Lower lobe of right lung (tissue), 2 donors: ENCODE measurements around the gene PTPRN2. TPM values are rescaled to one million over a fixed set of nuclear protein-coding genes. Genes with fewer than 3 reads are reported as not detected.
"Not testable (repeated sequence)": the region's sequence is repeated elsewhere in the genome, so short reads cannot be mapped to it uniquely, and the experiment has no call there.

Experiments used
- ATAC-seq, 2 donors: fragments of 200-7000 bp; cut with Tn5 transposase; one replicate each; pipeline ENCODE4 v1.9.1; 2020 to 2022; ENCODE audit warnings: mild to moderate bottlenecking in 2 of 2, moderate library complexity in 2 of 2
- DNase-seq: peaks from one replicate; pipeline ENCODE4 v3.0.0-alpha.2; 2020
- H3K27ac ChIP-seq: fragments of 200-600 bp; one replicate; pipeline ENCODE4 v1.8.0; 2022
- H3K27me3 ChIP-seq: fragments of 200-600 bp; one replicate; pipeline ENCODE4 v1.8.0; 2022; ENCODE audit warnings: low read depth
- H3K36me3 ChIP-seq: fragments of 200-600 bp; one replicate; pipeline ENCODE4 v1.8.0; 2022; ENCODE audit warnings: mild to moderate bottlenecking
- H3K4me1 ChIP-seq: fragments of 200-600 bp; one replicate; pipeline ENCODE4 v1.8.0; 2022
- H3K4me3 ChIP-seq: fragments of 200-600 bp; one replicate; pipeline ENCODE4 v1.8.0; 2022; ENCODE audit warnings: mild to moderate bottlenecking
- H3K9me3 ChIP-seq: fragments of 200-600 bp; one replicate; pipeline ENCODE4 v1.8.0; 2022
- intact Hi-C: fragments of 100-400 bp; cut with DNase I; formaldehyde crosslinking; loops from one replicate; pipeline ENCODE4 v1.11.0; 2022
- total RNA-seq: library from RNA; stranded (reverse); fragmentation: NEBNext Ultra II Directional; extraction: Animal tissue kit (Norgen Biotek cat#: 25700); gene quantifications from one replicate; pipeline ENCODE4 v1.2.1, GENCODE V29; 2021
- TF ChIP-seq, protein P1 (sequence below): fragments of 200-600 bp; IDR thresholded peaks from one replicate; pipeline ENCODE4 v1.8.0; 2022; ENCODE audit warnings: antibody characterized with exemption, mild to moderate bottlenecking
- donor health status: DM: no; HTN: yes; CAD: no; lungs with severe emphysema.

Gene PTPRN2
- total RNA-seq, 1 donor from 2014 or later, result 6.8 TPM

DNA sequence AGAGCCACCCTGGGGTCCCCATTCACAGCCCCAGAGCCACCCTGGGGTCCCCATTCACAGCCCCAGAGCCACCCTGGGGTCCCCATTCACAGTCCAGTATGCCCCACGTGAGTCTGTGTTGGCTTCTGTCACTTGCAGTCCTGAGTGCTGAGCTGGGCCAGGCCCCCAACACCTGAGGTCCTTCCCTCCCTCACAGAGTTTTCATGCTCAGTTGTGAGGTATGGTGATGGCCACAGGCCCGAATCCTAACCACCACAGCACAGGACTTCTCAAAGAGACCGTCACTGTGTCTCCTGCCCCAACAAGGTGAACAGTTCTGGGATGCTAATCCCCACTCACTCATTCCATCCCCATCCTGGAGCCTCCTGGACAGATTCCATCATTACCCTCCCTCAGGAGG, 239.2 kb downstream of the PTPRN2 start:
- H3K36me3 ChIP-seq, result no peaks in the 10 kb centered on the region
- no peak overlapping the region for H3K4me3 ChIP-seq
- H3K4me1 ChIP-seq, result no peaks in the 10 kb centered on the region
- DNase-seq, result no peak
- H3K27me3 ChIP-seq, result no peaks in the 10 kb centered on the region
- TF ChIP-seq, protein P1, sequence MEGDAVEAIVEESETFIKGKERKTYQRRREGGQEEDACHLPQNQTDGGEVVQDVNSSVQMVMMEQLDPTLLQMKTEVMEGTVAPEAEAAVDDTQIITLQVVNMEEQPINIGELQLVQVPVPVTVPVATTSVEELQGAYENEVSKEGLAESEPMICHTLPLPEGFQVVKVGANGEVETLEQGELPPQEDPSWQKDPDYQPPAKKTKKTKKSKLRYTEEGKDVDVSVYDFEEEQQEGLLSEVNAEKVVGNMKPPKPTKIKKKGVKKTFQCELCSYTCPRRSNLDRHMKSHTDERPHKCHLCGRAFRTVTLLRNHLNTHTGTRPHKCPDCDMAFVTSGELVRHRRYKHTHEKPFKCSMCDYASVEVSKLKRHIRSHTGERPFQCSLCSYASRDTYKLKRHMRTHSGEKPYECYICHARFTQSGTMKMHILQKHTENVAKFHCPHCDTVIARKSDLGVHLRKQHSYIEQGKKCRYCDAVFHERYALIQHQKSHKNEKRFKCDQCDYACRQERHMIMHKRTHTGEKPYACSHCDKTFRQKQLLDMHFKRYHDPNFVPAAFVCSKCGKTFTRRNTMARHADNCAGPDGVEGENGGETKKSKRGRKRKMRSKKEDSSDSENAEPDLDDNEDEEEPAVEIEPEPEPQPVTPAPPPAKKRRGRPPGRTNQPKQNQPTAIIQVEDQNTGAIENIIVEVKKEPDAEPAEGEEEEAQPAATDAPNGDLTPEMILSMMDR, result no peak
- H3K27ac ChIP-seq, result no peak overlapping the region
- intact Hi-C loops, result no loop called here
- no peaks in the 10 kb centered on the region for H3K9me3 ChIP-seq
- no peak for ATAC-seq

DNA sequence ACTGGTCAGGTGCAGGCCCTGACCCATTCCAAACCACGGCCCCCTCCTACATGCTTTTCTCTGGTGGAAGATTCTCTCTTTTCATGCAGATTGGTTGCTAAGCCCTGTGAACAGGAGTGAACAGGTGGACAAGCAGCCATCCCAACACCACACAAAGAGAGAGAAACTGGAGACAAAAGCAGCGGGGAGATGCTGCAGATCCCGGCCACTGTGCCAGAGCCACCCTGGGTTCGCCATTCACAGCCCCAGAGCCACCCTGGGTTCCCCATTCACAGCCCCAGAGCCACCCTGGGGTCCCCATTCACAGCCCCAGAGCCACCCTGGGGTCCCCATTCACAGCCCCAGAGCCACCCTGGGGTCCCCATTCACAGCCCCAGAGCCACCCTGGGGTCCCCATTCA, 239.6 kb downstream of the PTPRN2 start:
- not testable (repeated sequence) for H3K27ac ChIP-seq

DNA sequence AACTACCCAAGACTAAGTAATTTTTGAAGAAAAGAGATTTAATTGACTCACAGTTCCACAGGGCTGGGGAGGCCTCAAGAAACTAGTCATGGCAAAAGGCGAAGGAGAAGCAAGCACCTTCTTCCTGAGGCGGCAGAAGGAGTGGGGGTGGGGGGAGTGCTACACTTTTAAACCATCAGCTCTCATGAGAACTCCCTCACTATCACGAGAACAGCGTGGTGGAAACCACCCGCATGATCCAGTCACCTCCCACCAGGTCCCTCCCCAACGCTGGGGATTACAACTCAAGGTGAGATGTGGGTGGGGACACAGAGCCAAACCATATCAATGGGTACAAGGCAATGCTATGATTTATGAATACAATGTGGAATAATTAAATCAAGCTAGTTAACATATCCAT, 241.9 kb downstream of the PTPRN2 start:
- no peak overlapping the region for H3K27ac ChIP-seq
- intact Hi-C loops, result no loop called here

More for the DNA sequence above, 239.6 kb downstream of the PTPRN2 start:
- intact Hi-C loops, H3K36me3 ChIP-seq, H3K27me3 ChIP-seq, H3K4me3 ChIP-seq, H3K4me1 ChIP-seq, ATAC-seq, DNase-seq, H3K9me3 ChIP-seq: not testable (repeated sequence)

DNA sequence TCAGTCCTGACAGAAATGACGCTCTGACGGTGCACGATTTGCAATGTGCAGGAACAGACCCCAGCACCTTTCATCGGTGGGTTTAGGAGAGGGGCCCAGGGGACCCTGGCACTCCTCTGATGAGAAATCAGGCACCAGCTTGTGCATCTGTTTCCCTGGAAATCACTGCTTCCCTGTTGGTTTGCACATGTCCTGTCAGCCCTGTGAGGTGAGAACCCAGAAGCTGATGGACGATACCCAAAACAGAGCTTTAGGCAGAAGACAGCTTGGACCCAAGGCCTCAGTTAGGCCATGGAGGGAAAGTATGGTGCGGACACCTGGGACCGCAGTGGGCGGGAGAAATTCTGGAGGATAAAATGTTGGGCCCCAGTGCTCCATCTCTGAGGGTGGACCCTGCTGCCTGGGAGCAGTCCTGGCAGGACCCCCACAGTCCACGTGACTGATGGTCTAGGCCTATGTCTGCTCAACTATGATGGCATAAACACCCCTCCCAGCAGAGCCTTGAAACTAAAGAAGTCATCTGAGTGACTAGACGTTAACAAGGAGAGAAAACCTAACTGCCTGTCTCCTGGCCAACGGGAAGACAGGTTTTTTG, 242.8 kb downstream of the PTPRN2 start:
- no peaks in the 10 kb centered on the region for H3K36me3 ChIP-seq
- H3K4me3 ChIP-seq, result no peak overlapping the region
- no peaks in the 10 kb centered on the region for H3K9me3 ChIP-seq
- intact Hi-C loops, result no loop called here
- DNase-seq, result no peak
- H3K27ac ChIP-seq, result no peak overlapping the region
- TF ChIP-seq, protein P1, result no peak
- peak in 1 of 2 donors; percentile 19 for ATAC-seq
- no peaks in the 10 kb centered on the region for H3K27me3 ChIP-seq
- H3K4me1 ChIP-seq, result no peaks in the 10 kb centered on the region

More for the DNA sequence above, 241.9 kb downstream of the PTPRN2 start:
- Histone ChIP-seq H3K36me3 (no peaks in the 10 kb centered on the region), H3K4me1 (no peaks in the 10 kb centered on the region), H3K27me3 (no peaks in the 10 kb centered on the region), H3K9me3 (no peaks in the 10 kb centered on the region), H3K4me3 (no peak overlapping the region)
- no peak for DNase-seq
- no peak for ATAC-seq
- TF ChIP-seq, protein P1, result no peak

DNA sequence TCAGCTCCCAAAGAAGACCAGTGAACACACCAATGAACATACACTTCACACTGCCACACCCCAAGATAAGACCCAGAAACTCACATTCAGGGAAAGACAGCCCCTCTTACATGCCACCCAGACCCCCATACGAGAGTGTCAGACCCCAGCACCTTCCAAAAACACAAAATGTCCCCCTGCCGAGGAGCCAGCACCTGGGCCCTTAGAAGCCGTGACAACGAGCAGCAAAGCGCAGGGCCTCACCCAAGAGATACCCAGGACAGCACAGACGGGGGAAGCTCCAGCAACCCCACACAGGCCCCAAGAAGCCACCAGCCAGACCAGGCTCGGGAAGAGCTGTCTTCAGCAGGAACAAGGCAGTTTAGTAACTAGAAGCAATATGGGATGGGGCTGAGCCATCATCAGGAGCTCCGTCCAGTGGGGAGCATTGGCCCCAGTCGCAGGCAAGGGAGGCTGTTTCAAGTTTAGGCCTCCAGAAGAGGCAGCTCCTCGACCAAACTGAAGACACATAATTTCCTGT, 243.6 kb downstream of the PTPRN2 start:
- no peak overlapping the region for H3K4me3 ChIP-seq
- no peak for DNase-seq
- intact Hi-C loops, result no loop called here
- no peaks in the 10 kb centered on the region for H3K9me3 ChIP-seq
- H3K27me3 ChIP-seq, result no peaks in the 10 kb centered on the region
- no peak overlapping the region for H3K27ac ChIP-seq
- no peaks in the 10 kb centered on the region for H3K36me3 ChIP-seq
- no peak for ATAC-seq
- H3K4me1 ChIP-seq, result no peaks in the 10 kb centered on the region
- TF ChIP-seq, protein P1, result no peak

DNA sequence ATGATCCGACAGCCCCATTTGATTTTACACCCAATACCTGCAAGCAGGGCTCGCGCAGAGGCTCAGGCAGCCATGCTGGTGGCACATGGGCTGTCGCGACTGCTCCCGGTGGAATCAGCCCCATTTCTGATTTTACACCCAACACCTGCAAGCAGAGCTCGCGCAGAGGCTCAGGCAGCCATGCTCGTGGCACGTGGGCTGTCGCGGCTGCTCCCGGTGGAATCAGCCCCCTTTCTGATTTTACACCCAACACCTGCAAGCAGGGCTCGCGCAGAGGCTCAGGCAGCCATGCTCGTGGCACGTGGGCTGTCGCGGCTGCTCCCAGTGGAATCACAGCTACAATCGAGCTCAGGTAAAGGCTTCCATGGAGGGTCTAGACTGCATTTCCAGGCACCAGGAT, 244.1 kb downstream of the PTPRN2 start:
- DNase-seq (no peak), ATAC-seq (no peak)
- no peaks in the 10 kb centered on the region for H3K9me3 ChIP-seq
- no peaks in the 10 kb centered on the region for H3K27me3 ChIP-seq
- intact Hi-C loops, result no loop called here
- H3K36me3 ChIP-seq, result no peaks in the 10 kb centered on the region
- H3K4me1 ChIP-seq, result no peaks in the 10 kb centered on the region
- H3K27ac ChIP-seq, result no peak overlapping the region
- H3K4me3 ChIP-seq, result no peak overlapping the region
- TF ChIP-seq, protein P1, result no peak

DNA sequence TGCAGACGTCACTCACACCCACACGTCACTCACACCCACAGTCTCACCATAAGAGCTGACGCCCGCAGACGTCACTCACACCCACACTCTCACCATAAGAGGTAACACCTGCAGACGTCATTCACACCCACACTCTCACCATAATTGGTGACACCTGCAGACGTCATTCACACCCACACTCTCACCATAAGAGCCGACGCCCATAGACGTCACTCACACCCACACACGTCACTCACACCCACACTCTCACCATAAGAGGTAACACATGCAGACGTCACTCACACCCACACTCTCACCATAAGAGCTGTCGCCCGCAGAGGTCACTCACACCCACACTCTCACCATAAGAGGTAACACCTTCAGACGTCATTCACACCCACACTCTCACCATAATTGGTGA, 246.5 kb downstream of the PTPRN2 start:
- H3K4me3 ChIP-seq, H3K9me3 ChIP-seq, H3K4me1 ChIP-seq, H3K36me3 ChIP-seq, H3K27me3 ChIP-seq, DNase-seq, H3K27ac ChIP-seq, intact Hi-C loops, ATAC-seq: not testable (repeated sequence)

DNA sequence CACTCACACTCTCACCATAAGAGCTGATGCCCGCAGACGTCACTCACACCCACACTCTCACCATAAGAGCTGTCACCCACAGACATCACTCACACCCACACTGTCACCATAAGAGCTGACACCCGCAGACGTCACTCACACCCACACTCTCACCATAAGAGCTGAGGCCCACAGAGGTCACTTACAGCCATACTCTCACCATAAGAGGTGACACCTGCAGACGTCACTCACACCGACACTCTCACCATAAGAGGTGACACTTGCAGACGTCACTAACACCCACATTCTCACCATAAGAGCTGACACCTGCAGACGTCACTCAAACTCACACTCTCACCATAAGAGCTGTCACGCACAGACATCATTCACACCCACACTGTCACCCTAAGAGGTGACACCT, 250.7 kb downstream of the PTPRN2 start:
- ATAC-seq, H3K36me3 ChIP-seq, intact Hi-C loops, H3K4me1 ChIP-seq, H3K27ac ChIP-seq, H3K9me3 ChIP-seq, DNase-seq, H3K27me3 ChIP-seq, H3K4me3 ChIP-seq: not testable (repeated sequence)

DNA sequence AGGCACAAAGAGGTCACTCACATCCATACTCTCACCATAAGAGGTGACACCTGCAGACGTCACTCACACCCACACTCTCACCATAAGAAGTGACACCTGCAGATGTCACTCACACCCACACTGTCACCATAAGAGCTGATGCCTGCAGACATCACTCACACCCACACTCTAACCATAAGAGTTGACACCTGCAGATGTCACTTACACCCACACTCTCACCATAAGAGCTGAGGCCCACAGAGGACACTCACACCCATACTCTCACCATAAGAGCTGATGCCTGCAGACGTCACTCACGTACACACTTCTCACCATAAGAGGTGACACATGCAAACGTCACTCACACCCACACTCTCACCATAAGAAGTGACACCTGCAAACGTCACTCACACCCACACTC, 255.1 kb downstream of the PTPRN2 start:
- H3K27me3 ChIP-seq, intact Hi-C loops, H3K9me3 ChIP-seq, H3K27ac ChIP-seq, DNase-seq, H3K4me3 ChIP-seq, H3K4me1 ChIP-seq, H3K36me3 ChIP-seq, ATAC-seq: not testable (repeated sequence)
